ENCODE results near the gene BSCL2. TPM values are rescaled to one million over a fixed set of nuclear protein-coding genes. Genes with fewer than 3 reads are reported as not detected.

BSCL2 gene
- total RNA-seq, 2 donors from 2014 or later: 44.6 to 248 TPM

GRCh38 chr11:62728171-62728988 lies 21.2 kb upstream of the BSCL2 start, which contains the start of gene TTC9C:
Gene TTC9C (plus strand): TSS chr11:62728486. CDS start chr11:62728849, 363 bp downstream.
- DNase-seq (peak; percentile 88 to 91 (median 90)), ATAC-seq (peak; percentile 61)
- intact Hi-C loops (cut with DNase I): no loop called here
- TF ChIP-seq CTCF (IDR thresholded peaks at IDR 0.05) (no peak), POLR2A (IDR thresholded peaks at IDR 0.05) (peak in 2 of 3 donors; percentile 77 to 84)
- Histone ChIP-seq H3K27ac (peak within 1 kb of the TSS; percentile 90 to 99 (median 97)), H3K36me3 (replicated peaks in 1 of 2; ENCODE audit: insufficient read depth in 1 of 2, low read depth in 2 of 2) (peaks cover 0 to 7% of the 10 kb centered on the region in 2 donors), H3K4me3 (peak within 1 kb of the TSS; percentile 63 to 93), H3K27me3 (no peaks in the 10 kb centered on the region), H3K4me1 (peaks cover 33% of the 10 kb centered on the region), H3K9me3 (no peaks in the 10 kb centered on the region)
- 1% methylated on average over 28 to 29 of the region's 29 CpGs for WGBS, 2 donors

GRCh38 chr11:62727872-62728170 lies 20.6 kb upstream of the BSCL2 start:
- intact Hi-C loops (cut with DNase I): no loop called here
- TF ChIP-seq POLR2A (IDR thresholded peaks at IDR 0.05): no peak
- no peak for TF ChIP-seq CTCF (IDR thresholded peaks at IDR 0.05)
- Histone ChIP-seq H3K36me3 (replicated peaks in 1 of 2; ENCODE audit: insufficient read depth in 1 of 2, low read depth in 2 of 2) (peaks cover 0 to 8% of the 10 kb centered on the region in 2 donors), H3K9me3 (no peaks in the 10 kb centered on the region), H3K27ac (peak overlapping the region; percentile 90 to 99 (median 97)), H3K4me1 (peaks cover 33% of the 10 kb centered on the region), H3K4me3 (peak overlapping the region; percentile 35 to 69), H3K27me3 (no peaks in the 10 kb centered on the region)
- WGBS, 2 donors: 0% methylated on average over 20 of the region's 20 CpGs
- DNase-seq (peak; percentile 86 to 96 (median 89)), ATAC-seq (peak; percentile 80)

- H3K27ac ChIP-seq: peak within 1 kb of the TSS; percentile 90 to 99 (median 97)
- H3K9me3 ChIP-seq: no peaks in the 10 kb centered on the region
- H3K36me3 ChIP-seq (replicated peaks in 1 of 2; ENCODE audit: insufficient read depth in 1 of 2, low read depth in 2 of 2): peaks cover 0 to 13% of the 10 kb centered on the region in 2 donors
- peaks cover 33% of the 10 kb centered on the region for H3K4me1 ChIP-seq
- intact Hi-C loops (cut with DNase I): no loop called here
- peak within 1 kb of the TSS; percentile 86 to 93 for H3K4me3 ChIP-seq
- TF ChIP-seq CTCF (IDR thresholded peaks at IDR 0.05) (peak in 2 of 7 experiments; percentile 6 to 9), POLR2A (IDR thresholded peaks at IDR 0.05) (peak; percentile 87 to 96 (median 91))
- DNase-seq: peak; percentile 99
- ATAC-seq: peak; percentile 89
- H3K27me3 ChIP-seq: no peaks in the 10 kb centered on the region
- WGBS, 2 donors: 0 to 1% methylated on average over 15 to 69 of the region's 72 CpGs
Observed at GRCh38 chr11:62727165-62727871, 20.1 kb upstream of the BSCL2 start, which contains the start of gene HNRNPUL2. Gene HNRNPUL2 (minus strand): TSS chr11:62727457. CDS start chr11:62727156, 301 bp downstream.

GRCh38 chr11:62726915-62727164 lies 19.6 kb upstream of the BSCL2 start:
- DNase-seq (no peak), ATAC-seq (no peak)
- Histone ChIP-seq H3K9me3 (no peaks in the 10 kb centered on the region), H3K36me3 (replicated peaks in 1 of 2; ENCODE audit: insufficient read depth in 1 of 2, low read depth in 2 of 2) (peaks cover 4 to 17% of the 10 kb centered on the region in 2 donors), H3K27ac (peak overlapping the region; percentile 90 to 99 (median 97)), H3K4me3 (peak overlapping the region; percentile 86 to 93), H3K27me3 (no peaks in the 10 kb centered on the region), H3K4me1 (peaks cover 33% of the 10 kb centered on the region)
- TF ChIP-seq POLR2A (IDR thresholded peaks at IDR 0.05) (no peak), CTCF (IDR thresholded peaks at IDR 0.05) (peak in 1 of 7 experiments; percentile 9)
- intact Hi-C loops (cut with DNase I): no loop called here
- WGBS, 2 donors: 0% methylated on average over 20 to 23 of the region's 37 CpGs

All from body of pancreas (tissue), 4 donors.